Thyroid gland (tissue), 4 donors: Measurements from ENCODE around the gene CETN2. TPM values are rescaled to one million over a fixed set of nuclear protein-coding genes. Genes with fewer than 3 reads are reported as not detected.

Experiments used
- DNase-seq, 2 donors: peaks; one replicate each; pipeline ENCODE4 v3.0.0-alpha.2; 2019
- H3K27ac ChIP-seq, 3 donors: fragments of 200-600 bp; sonication (generic); 1 replicate in 2 of 3; 2 replicates in 1 of 3; pipeline ENCODE4 v1.5.1; 2016 to 2019; ENCODE audit warnings: mild to moderate bottlenecking in 1 of 3, moderate library complexity in 1 of 3
- H3K27me3 ChIP-seq: fragments of 200-600 bp; sonication (generic); one replicate; pipeline ENCODE4 v1.5.1; 2019
- H3K36me3 ChIP-seq, 2 donors: fragments of 200-600 bp; sonication (generic); one replicate each; pipeline ENCODE4 v1.5.1; 2016 to 2019
- H3K4me1 ChIP-seq, 2 donors: fragments of 200-600 bp; sonication (generic); one replicate each; pipeline ENCODE4 v1.5.1; 2017 to 2019
- H3K4me3 ChIP-seq, 3 donors: fragments of 200-600 bp; sonication (generic); replicated peaks in 1 of 3; 1 replicate in 2 of 3; 2 replicates in 1 of 3; pipeline ENCODE4 v1.5.1; 2016; ENCODE audit warnings: mild to moderate bottlenecking in 1 of 3
- H3K9me3 ChIP-seq: fragments of 200-600 bp; sonication (generic); one replicate; pipeline ENCODE4 v1.5.1; 2017
- CTCF ChIP-seq, 6 experiments: fragments of 200-600 bp in 3 of 6; fragments of 450-650 bp in 3 of 6; sonication (generic) in 3 of 6; IDR thresholded peaks; one replicate each; pipeline ENCODE4 v1.5.1; 2016 to 2019; ENCODE audit warnings: antibody characterized with exemption in 6 of 6, mild to moderate bottlenecking in 2 of 6, inconsistent platforms in 1 of 6, moderate library complexity in 1 of 6
- POLR2A ChIP-seq, 2 donors: fragments of 450-650 bp; IDR thresholded peaks; one replicate each; pipeline ENCODE4 v1.6.1; 2017; ENCODE audit warnings: antibody characterized with exemption in 2 of 2, mild to moderate bottlenecking in 2 of 2, moderate library complexity in 1 of 2
- WGBS, 2 donors: methylation state at CpG; one replicate each; pipeline ENCODE4 v1.1.5; 2017; 5-methylcytosine and 5-hydroxymethylcytosine counted together
- intact Hi-C: fragments of 100-400 bp; cut with DNase I; formaldehyde crosslinking; loops from one replicate; pipeline ENCODE4 v1.15.1; 2023
- total RNA-seq, 4 donors: library from RNA; depleted of rRNA; stranded (reverse); fragments of >200 nt; gene quantifications; one replicate each; pipeline ENCODE4 v1.2.3, GENCODE V29; 2016

The CETN2 gene
- total RNA-seq, 4 donors from 2014 or later: 41.9 to 64.7 (median 61.8) TPM

GRCh38 chrX:152861826-152862225, 31.3 kb upstream of the CETN2 start:
- no peaks in the 10 kb centered on the region for H3K4me1 ChIP-seq
- peaks cover 0 to 4% of the 10 kb centered on the region in 2 donors for H3K36me3 ChIP-seq
- H3K4me3 ChIP-seq: no peak overlapping the region
- intact Hi-C loops: no loop called here
- H3K27ac ChIP-seq: no peak overlapping the region
- TF ChIP-seq CTCF (IDR thresholded peaks at IDR 0.05) (no peak), POLR2A (IDR thresholded peaks at IDR 0.05) (no peak)
- no peaks in the 10 kb centered on the region for H3K27me3 ChIP-seq
- 88 to 97% methylated on average over 6 of the region's 6 CpGs for WGBS, 2 donors
- DNase-seq: no peak
- H3K9me3 ChIP-seq: no peaks in the 10 kb centered on the region

DNA sequence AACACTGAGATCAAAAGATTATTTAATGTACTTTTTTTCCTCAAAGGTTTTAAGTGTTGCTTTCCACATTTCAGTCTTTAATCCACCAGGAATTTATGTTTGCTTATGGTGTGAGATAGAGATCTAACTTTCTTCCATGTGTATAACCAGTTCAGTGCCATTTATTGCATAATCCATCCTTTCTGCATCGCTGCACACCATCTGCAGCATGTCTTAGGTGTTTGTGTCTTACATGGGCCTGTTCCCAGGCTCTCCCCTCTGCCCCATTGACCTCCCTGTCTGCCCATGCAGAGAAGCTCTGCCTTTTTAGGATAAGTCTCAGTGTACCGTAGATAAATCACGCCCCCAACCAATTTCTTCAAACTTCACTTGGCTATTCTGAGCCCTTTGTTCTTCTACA, 30.6 kb upstream of the CETN2 start:
- no peaks in the 10 kb centered on the region for H3K9me3 ChIP-seq
- no peak overlapping the region for H3K4me3 ChIP-seq
- intact Hi-C loops: no loop called here
- 48 to 70% methylated on average over 3 of the region's 3 CpGs for WGBS, 2 donors
- H3K27me3 ChIP-seq: no peaks in the 10 kb centered on the region
- no peak for TF ChIP-seq POLR2A (IDR thresholded peaks at IDR 0.05)
- no peak for TF ChIP-seq CTCF (IDR thresholded peaks at IDR 0.05)
- H3K36me3 ChIP-seq: no peaks in the 10 kb centered on the region
- peak in 1 of 2 donors; percentile 25 for DNase-seq
- no peaks in the 10 kb centered on the region for H3K4me1 ChIP-seq
- no peak overlapping the region for H3K27ac ChIP-seq

DNA sequence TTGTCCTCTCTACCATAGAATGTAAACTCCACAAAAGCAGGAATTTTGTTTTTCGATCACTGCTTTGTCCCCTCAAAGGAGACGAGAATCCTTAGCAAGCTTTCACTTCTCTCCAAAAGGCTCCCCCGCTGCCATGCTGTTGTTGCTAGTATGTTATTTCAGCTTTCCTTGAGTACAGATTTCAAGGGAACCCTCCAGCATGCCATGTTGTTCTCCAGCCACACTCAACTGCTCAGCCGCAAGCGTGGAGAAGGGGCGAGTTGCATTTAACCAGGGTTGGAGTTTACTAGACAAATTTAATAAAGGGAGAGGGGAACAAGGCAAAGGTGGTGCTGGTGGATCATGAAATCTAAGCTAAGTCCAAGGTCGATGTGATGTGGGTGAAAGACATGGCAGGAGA, 23.4 kb upstream of the CETN2 start:
- DNase-seq: peak; percentile 70 to 72
- WGBS, 2 donors: 37 to 43% methylated on average over 7 of the region's 7 CpGs
- no peaks in the 10 kb centered on the region for H3K27me3 ChIP-seq
- no peak for TF ChIP-seq POLR2A (IDR thresholded peaks at IDR 0.05)
- no peak for TF ChIP-seq CTCF (IDR thresholded peaks at IDR 0.05)
- no peaks in the 10 kb centered on the region for H3K9me3 ChIP-seq
- H3K4me1 ChIP-seq: no peaks in the 10 kb centered on the region
- intact Hi-C loops: no loop called here
- peak overlapping the region; percentile 49 to 64 (median 61) for H3K27ac ChIP-seq
- no peaks in the 10 kb centered on the region for H3K36me3 ChIP-seq
- no peak overlapping the region for H3K4me3 ChIP-seq

DNA sequence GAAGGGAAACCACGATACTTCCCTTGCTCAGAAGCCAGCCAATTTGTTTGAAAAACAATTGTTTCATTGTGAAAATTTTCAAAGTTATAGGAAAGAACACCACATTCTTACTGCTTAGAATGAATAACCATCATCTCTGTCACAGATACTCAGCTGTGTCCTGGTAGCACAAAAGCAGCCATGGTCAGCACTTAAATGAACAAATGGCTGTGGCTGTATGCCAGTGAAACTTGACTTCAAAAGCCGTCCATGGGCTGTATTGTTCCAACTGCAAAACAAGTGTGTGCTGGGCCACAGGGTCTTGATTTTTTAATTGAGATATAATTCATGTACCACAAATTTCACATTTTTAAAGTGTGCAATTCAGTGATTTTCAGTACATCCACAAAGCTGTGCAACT, 19.9 kb upstream of the CETN2 start:
- no peak for DNase-seq
- Histone ChIP-seq H3K4me1 (no peaks in the 10 kb centered on the region), H3K27me3 (no peaks in the 10 kb centered on the region), H3K27ac (no peak overlapping the region), H3K36me3 (no peaks in the 10 kb centered on the region), H3K4me3 (no peak overlapping the region), H3K9me3 (no peaks in the 10 kb centered on the region)
- intact Hi-C loops: no loop called here
- TF ChIP-seq POLR2A (IDR thresholded peaks at IDR 0.05) (no peak), CTCF (IDR thresholded peaks at IDR 0.05) (no peak)
- WGBS, 2 donors: 54 to 84% methylated on average over 2 of the region's 2 CpGs

- intact Hi-C loops: no loop called here
- 91 to 92% methylated on average over 6 of the region's 6 CpGs for WGBS, 2 donors
- Histone ChIP-seq H3K4me3 (no peak overlapping the region), H3K27ac (no peak overlapping the region), H3K36me3 (no peaks in the 10 kb centered on the region), H3K4me1 (no peaks in the 10 kb centered on the region), H3K9me3 (no peaks in the 10 kb centered on the region), H3K27me3 (no peaks in the 10 kb centered on the region)
- no peak for DNase-seq
- TF ChIP-seq CTCF (IDR thresholded peaks at IDR 0.05) (no peak), POLR2A (IDR thresholded peaks at IDR 0.05) (no peak)
These were observed 16.7 kb upstream of the CETN2 start for GRCh38 chrX:152847281-152847680.
